ENCODE data around the gene CDPF1. TPM values are rescaled to one million over a fixed set of nuclear protein-coding genes. Genes with fewer than 3 reads are reported as not detected.

The CDPF1 gene
- total RNA-seq, 2 donors from 2014 or later = 8.1 to 12.4 TPM

GRCh38 chr22:46242076-46242475, 8.0 kb downstream of the CDPF1 start:
- no peaks in the 10 kb centered on the region for H3K36me3 ChIP-seq
- no peak for DNase-seq (ENCODE audit: low spot score)
- no peak for TF ChIP-seq CTCF (IDR thresholded peaks at IDR 0.05)
- no peak overlapping the region for H3K4me3 ChIP-seq
- H3K27me3 ChIP-seq (replicated peaks; ENCODE audit: insufficient read depth) = no peaks in the 10 kb centered on the region
- no peak overlapping the region for H3K27ac ChIP-seq
- no peaks in the 10 kb centered on the region for H3K4me1 ChIP-seq (ENCODE audit: control insufficient read depth in 1 of 2, low read depth in 2 of 2)
- H3K9me3 ChIP-seq = no peaks in the 10 kb centered on the region
- ATAC-seq (ENCODE audit: insufficient number of reproducible peaks, low FRiP score, low read depth) = no peak

- Histone ChIP-seq H3K27ac (no peak overlapping the region), H3K27me3 (replicated peaks; ENCODE audit: insufficient read depth) (no peaks in the 10 kb centered on the region), H3K9me3 (no peaks in the 10 kb centered on the region), H3K36me3 (peaks cover under 1% of the 10 kb centered on the region), H3K4me3 (no peak overlapping the region), H3K4me1 (ENCODE audit: control insufficient read depth in 1 of 2, low read depth in 2 of 2) (no peaks in the 10 kb centered on the region)
- TF ChIP-seq CTCF (IDR thresholded peaks at IDR 0.05) = no peak
- ATAC-seq (ENCODE audit: insufficient number of reproducible peaks, low FRiP score, low read depth) (no peak), DNase-seq (ENCODE audit: low spot score) (no peak)
These were observed 8.6 kb downstream of the CDPF1 start for GRCh38 chr22:46241396-46242007.

GRCh38 chr22:46240907-46241306, 9.2 kb downstream of the CDPF1 start:
- no peaks in the 10 kb centered on the region for H3K9me3 ChIP-seq

GRCh38 chr22:46240506-46240905, 9.6 kb downstream of the CDPF1 start:
- no peak for DNase-seq (ENCODE audit: low spot score)
- Histone ChIP-seq H3K27ac (no peak overlapping the region), H3K4me1 (ENCODE audit: control insufficient read depth in 1 of 2, low read depth in 2 of 2) (no peaks in the 10 kb centered on the region), H3K4me3 (no peak overlapping the region), H3K27me3 (replicated peaks; ENCODE audit: insufficient read depth) (no peaks in the 10 kb centered on the region), H3K36me3 (peaks cover 4% of the 10 kb centered on the region), H3K9me3 (no peaks in the 10 kb centered on the region)
- no peak for ATAC-seq (ENCODE audit: insufficient number of reproducible peaks, low FRiP score, low read depth)
- no peak for TF ChIP-seq CTCF (IDR thresholded peaks at IDR 0.05)

More at GRCh38 chr22:46240907-46241306, 9.2 kb downstream of the CDPF1 start:
- no peak overlapping the region for H3K4me3 ChIP-seq
- TF ChIP-seq CTCF (IDR thresholded peaks at IDR 0.05) = no peak
- H3K4me1 ChIP-seq (ENCODE audit: control insufficient read depth in 1 of 2, low read depth in 2 of 2) = no peaks in the 10 kb centered on the region
- H3K27ac ChIP-seq = no peak overlapping the region
- H3K36me3 ChIP-seq = peaks cover 4% of the 10 kb centered on the region
- no peaks in the 10 kb centered on the region for H3K27me3 ChIP-seq (replicated peaks; ENCODE audit: insufficient read depth)
- ATAC-seq (ENCODE audit: insufficient number of reproducible peaks, low FRiP score, low read depth) (no peak), DNase-seq (ENCODE audit: low spot score) (no peak)

- ATAC-seq (ENCODE audit: insufficient number of reproducible peaks, low FRiP score, low read depth) = no peak
- TF ChIP-seq CTCF (IDR thresholded peaks at IDR 0.05) = no peak
- Histone ChIP-seq H3K9me3 (no peaks in the 10 kb centered on the region), H3K27me3 (replicated peaks; ENCODE audit: insufficient read depth) (no peaks in the 10 kb centered on the region), H3K4me3 (no peak overlapping the region), H3K36me3 (peaks cover 4% of the 10 kb centered on the region), H3K4me1 (ENCODE audit: control insufficient read depth in 1 of 2, low read depth in 2 of 2) (no peaks in the 10 kb centered on the region), H3K27ac (no peak overlapping the region)
- no peak for DNase-seq (ENCODE audit: low spot score)
These were observed 10.0 kb downstream of the CDPF1 start for GRCh38 chr22:46240073-46240472.
